ENCODE data around the gene FAM149B1. TPM values are rescaled to one million over a fixed set of nuclear protein-coding genes. Genes with fewer than 3 reads are reported as not detected.

FAM149B1 gene
- total RNA-seq, 3 donors from 2014 or later (not counting 1 experiment from before 2014, with no cell fraction given) = 12.7 to 17.6 (median 12.8) TPM

DNA sequence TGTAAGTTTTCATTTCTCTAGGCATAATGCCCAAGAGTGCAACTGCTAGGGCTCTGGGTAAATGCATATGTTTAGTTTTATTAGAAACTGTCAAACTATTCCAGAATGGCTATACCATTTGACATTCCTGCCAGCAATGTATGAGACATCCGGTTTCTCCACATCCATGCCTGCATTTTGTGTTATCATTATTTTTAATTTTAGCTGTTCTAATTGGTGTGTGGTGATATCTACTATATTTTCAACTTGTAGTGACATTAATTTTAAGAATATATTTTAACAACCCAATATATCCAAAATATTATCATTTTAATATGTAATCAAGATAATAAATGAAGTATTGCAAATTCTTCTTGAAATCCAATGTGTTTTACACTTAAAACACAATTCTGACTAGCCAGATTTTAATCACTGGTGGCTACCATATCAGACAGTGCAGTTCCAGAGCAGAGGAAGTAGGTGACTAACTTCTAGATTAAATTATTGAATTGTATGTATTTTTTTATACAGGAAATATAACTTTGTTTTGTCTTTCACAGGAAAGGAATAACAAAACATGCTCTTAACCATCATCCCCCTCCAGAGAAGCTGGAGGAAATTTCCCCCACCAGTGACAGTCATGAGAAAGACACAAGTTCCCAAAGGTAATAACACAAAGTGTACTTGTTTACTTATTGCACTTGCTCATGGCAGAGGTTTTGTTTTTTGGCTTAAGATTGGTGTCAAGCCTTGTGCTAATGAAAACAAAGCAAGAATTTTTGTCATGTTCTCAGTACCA, 6.4 kb downstream of the FAM149B1 start:
- TF ChIP-seq, protein P1, sequence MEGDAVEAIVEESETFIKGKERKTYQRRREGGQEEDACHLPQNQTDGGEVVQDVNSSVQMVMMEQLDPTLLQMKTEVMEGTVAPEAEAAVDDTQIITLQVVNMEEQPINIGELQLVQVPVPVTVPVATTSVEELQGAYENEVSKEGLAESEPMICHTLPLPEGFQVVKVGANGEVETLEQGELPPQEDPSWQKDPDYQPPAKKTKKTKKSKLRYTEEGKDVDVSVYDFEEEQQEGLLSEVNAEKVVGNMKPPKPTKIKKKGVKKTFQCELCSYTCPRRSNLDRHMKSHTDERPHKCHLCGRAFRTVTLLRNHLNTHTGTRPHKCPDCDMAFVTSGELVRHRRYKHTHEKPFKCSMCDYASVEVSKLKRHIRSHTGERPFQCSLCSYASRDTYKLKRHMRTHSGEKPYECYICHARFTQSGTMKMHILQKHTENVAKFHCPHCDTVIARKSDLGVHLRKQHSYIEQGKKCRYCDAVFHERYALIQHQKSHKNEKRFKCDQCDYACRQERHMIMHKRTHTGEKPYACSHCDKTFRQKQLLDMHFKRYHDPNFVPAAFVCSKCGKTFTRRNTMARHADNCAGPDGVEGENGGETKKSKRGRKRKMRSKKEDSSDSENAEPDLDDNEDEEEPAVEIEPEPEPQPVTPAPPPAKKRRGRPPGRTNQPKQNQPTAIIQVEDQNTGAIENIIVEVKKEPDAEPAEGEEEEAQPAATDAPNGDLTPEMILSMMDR (IDR thresholded peaks at IDR 0.05) = no peak
- ATAC-seq (no peak), DNase-seq (no peak)
- Histone ChIP-seq H3K9me3 (ENCODE audit: control insufficient read depth, insufficient read depth, low read length) (no peaks in the 10 kb centered on the region), H3K36me3 (ENCODE audit: control insufficient read depth, insufficient read depth, low read length) (peaks cover 6% of the 10 kb centered on the region), H3K4me3 (ENCODE audit: low read length) (no peak overlapping the region), H3K27ac (ENCODE audit: low read length) (no peak overlapping the region), H3K4me1 (ENCODE audit: control insufficient read depth, insufficient read depth, low read length) (no peaks in the 10 kb centered on the region), H3K27me3 (ENCODE audit: control insufficient read depth, insufficient read depth, low read length) (no peaks in the 10 kb centered on the region)
- H3K4me1 Mint-ChIP-seq = no peaks in the 10 kb centered on the region
- no peaks in the 10 kb centered on the region for H3K9me3 Mint-ChIP-seq
- WGBS (ENCODE audit: insufficient coverage) = no CpG with 5 or more reads among the region's 1 CpG
- H3K27me3 Mint-ChIP-seq (ENCODE audit: low read depth in 2 of 2) = no peaks in the 10 kb centered on the region
- H3K4me3 Mint-ChIP-seq = no peak overlapping the region
- intact Hi-C loops (cut with micrococcal nuclease) = no loop called here
- no peak overlapping the region for H3K27ac Mint-ChIP-seq
- no peaks in the 10 kb centered on the region for H3K36me3 Mint-ChIP-seq

- Mint-ChIP-seq H3K27me3 (ENCODE audit: low read depth in 2 of 2) (no peaks in the 10 kb centered on the region), H3K36me3 (peaks cover 13% of the 10 kb centered on the region), H3K9me3 (peaks cover 2 to 3% of the 10 kb centered on the region in 2 donors), H3K27ac (no peak overlapping the region), H3K4me3 (no peak overlapping the region), H3K4me1 (no peaks in the 10 kb centered on the region)
- Histone ChIP-seq H3K4me1 (ENCODE audit: control insufficient read depth, insufficient read depth, low read length) (no peaks in the 10 kb centered on the region), H3K27me3 (ENCODE audit: control insufficient read depth, insufficient read depth, low read length) (no peaks in the 10 kb centered on the region), H3K4me3 (ENCODE audit: low read length) (no peak overlapping the region), H3K9me3 (ENCODE audit: control insufficient read depth, insufficient read depth, low read length) (no peaks in the 10 kb centered on the region), H3K36me3 (ENCODE audit: control insufficient read depth, insufficient read depth, low read length) (peaks cover 29% of the 10 kb centered on the region), H3K27ac (ENCODE audit: low read length) (no peak overlapping the region)
- DNase-seq (no peak), ATAC-seq (no peak)
- TF ChIP-seq, protein P1 (IDR thresholded peaks at IDR 0.05) = no peak
- 95% methylated on average over 2 of the region's 2 CpGs for WGBS (ENCODE audit: insufficient coverage)
- intact Hi-C loops (cut with micrococcal nuclease) = no loop called here
Observed at GRCh38 chr10:73182568-73182967, 14.6 kb downstream of the FAM149B1 start.

DNA sequence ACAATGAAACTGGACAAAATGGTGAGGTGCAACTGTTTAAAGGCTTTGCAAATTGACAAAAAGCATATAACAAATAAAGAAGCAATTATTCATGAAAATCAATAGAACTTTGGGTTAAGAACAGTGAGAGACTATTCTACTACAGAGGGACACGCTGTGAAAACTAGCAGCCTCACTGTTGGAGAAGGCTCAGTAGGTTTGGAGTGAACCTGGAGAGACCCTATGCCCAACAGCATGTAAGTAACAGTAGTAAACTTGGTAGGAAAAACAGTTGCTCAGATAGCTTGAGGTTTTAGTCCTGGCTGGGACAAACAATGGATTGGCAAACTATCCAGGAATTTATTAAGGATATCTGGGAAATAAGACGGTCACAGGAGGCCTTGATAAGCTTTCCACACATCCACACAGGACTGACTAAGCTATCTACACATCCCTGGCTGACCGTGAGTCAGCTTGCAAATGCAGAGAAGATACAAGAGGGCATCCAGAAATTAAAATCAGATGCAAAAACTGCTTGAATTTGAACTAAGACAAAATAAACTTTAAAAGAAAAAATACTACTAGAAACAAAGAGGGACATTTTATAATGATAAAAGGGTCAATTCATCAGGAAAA, 15.9 kb downstream of the FAM149B1 start:
- Mint-ChIP-seq H3K27me3 (ENCODE audit: low read depth in 2 of 2) (no peaks in the 10 kb centered on the region), H3K9me3 (peaks cover 2 to 3% of the 10 kb centered on the region in 2 donors), H3K4me3 (no peak overlapping the region), H3K27ac (no peak overlapping the region), H3K36me3 (peaks cover 13% of the 10 kb centered on the region), H3K4me1 (no peaks in the 10 kb centered on the region)
- no peak overlapping the region for H3K27ac ChIP-seq (ENCODE audit: low read length)
- H3K4me3 ChIP-seq (ENCODE audit: low read length) = no peak overlapping the region
- no peaks in the 10 kb centered on the region for H3K4me1 ChIP-seq (ENCODE audit: control insufficient read depth, insufficient read depth, low read length)
- no peaks in the 10 kb centered on the region for H3K9me3 ChIP-seq (ENCODE audit: control insufficient read depth, insufficient read depth, low read length)
- peaks cover 26% of the 10 kb centered on the region for H3K36me3 ChIP-seq (ENCODE audit: control insufficient read depth, insufficient read depth, low read length)
- TF ChIP-seq, protein P1 (IDR thresholded peaks at IDR 0.05) = no peak
- ATAC-seq (no peak), DNase-seq (no peak)
- 96% methylated on average over 3 of the region's 3 CpGs for WGBS (ENCODE audit: insufficient coverage)
- no peaks in the 10 kb centered on the region for H3K27me3 ChIP-seq (ENCODE audit: control insufficient read depth, insufficient read depth, low read length)
- intact Hi-C loops (cut with micrococcal nuclease) = no loop called here
